BJ (cell line): ENCODE results near the gene TACO1. TPM values are rescaled to one million over a fixed set of nuclear protein-coding genes. Genes with fewer than 3 reads are reported as not detected.

Experiments
- CTCF ChIA-PET: fragments of 350-600 bp; formaldehyde crosslinking; extraction: SDS; loops from one replicate; lab custom pipeline; 2021; ENCODE audit warnings: antibody characterized with exemption, inconsistent platforms; lab: Yijun Ruan, JAX
- POLR2A ChIA-PET: fragments of 300-600 bp; sonication (Branson Sonifier 250); formaldehyde crosslinking; extraction: SDS; loops from one replicate; lab custom pipeline; 2021; ENCODE audit warnings: antibody characterized with exemption; lab: Charles Lee
- DNase-seq: peaks from one replicate; pipeline ENCODE4 v3.0.0-alpha.2; 2011; ENCODE audit warnings: low read depth
- H3K27me3 ChIP-seq: 2 replicates; pipeline ENCODE4 v1.6.0; 2011; ENCODE audit warnings: low read length; ENCODE audit not compliant: control insufficient read depth, insufficient read depth
- H3K36me3 ChIP-seq: 2 replicates; pipeline ENCODE4 v1.5.1; 2011; ENCODE audit warnings: low read length; ENCODE audit not compliant: control insufficient read depth, insufficient read depth
- H3K4me3 ChIP-seq: 2 replicates; pipeline ENCODE4 v1.5.1; 2011; ENCODE audit warnings: low read depth, mild to moderate bottlenecking, control low read depth, low read length
- CTCF ChIP-seq: IDR thresholded peaks from 2 replicates; pipeline ENCODE4 v1.5.1; 2011; ENCODE audit warnings: low read depth, mild to moderate bottlenecking, control low read depth, inconsistent platforms, low read length, moderate library complexity; ENCODE audit not compliant: insufficient read depth
- polyA plus RNA-seq: library from polyadenylated mRNA; depleted of rRNA; stranded (reverse); fragments of >200 nt; gene quantifications from 2 replicates; pipeline ENCODE4 v1.2.3, GENCODE V29; 2011

Gene TACO1
- polyA plus RNA-seq, 1 experiment = 23.5 TPM

- CTCF ChIA-PET = interaction anchor here (1.0 to 1.4 kb wide), 2 partner anchors 16 to 90 kb away, joined by 3 to 5 read pairs; no protein-coding TSS in a partner anchor
- Histone ChIP-seq H3K36me3 (no peaks in the 10 kb centered on the region; the same call in 1 of the 2 replicates), H3K4me3 (no peak overlapping the region), H3K27me3 (no peaks in the 10 kb centered on the region)
- POLR2A ChIA-PET = no interaction called here
- DNase-seq = no peak
- no peak for TF ChIP-seq CTCF
Measured at GRCh38 chr17:63568563-63568962, 32.1 kb upstream of the TACO1 start.

GRCh38 chr17:63571632-63572310 lies 28.9 kb upstream of the TACO1 start:
- Histone ChIP-seq H3K27me3 (no peaks in the 10 kb centered on the region), H3K4me3 (no peak overlapping the region), H3K36me3 (no peaks in the 10 kb centered on the region; the same call in 1 of the 2 replicates)
- ChIA-PET CTCF (interaction anchor here (1.0 to 1.7 kb wide), 4 partner anchors 11 to 146 kb away, joined by 3 to 5 read pairs (median 4); no protein-coding TSS in a partner anchor), POLR2A (interaction anchor here (0.5 kb wide), 1 partner anchor 12 kb away, joined by 3 read pairs; no protein-coding TSS in a partner anchor)
- peak; percentile 56 for DNase-seq
- TF ChIP-seq CTCF = no peak

GRCh38 chr17:63573634-63574033 lies 27.1 kb upstream of the TACO1 start:
- CTCF ChIA-PET = interaction anchor here (0.6 to 1.7 kb wide), 4 partner anchors 13 to 38 kb away, joined by 3 to 5 read pairs (median 4); no protein-coding TSS in a partner anchor

GRCh38 chr17:63578027-63578768 lies 22.5 kb upstream of the TACO1 start:
- CTCF ChIA-PET = interaction anchor here (2.7 kb wide), 1 partner anchor 152 kb away, joined by 9 read pairs; no protein-coding TSS in a partner anchor

More at GRCh38 chr17:63573634-63574033, 27.1 kb upstream of the TACO1 start:
- no peak for DNase-seq
- Histone ChIP-seq H3K4me3 (no peak overlapping the region), H3K27me3 (no peaks in the 10 kb centered on the region), H3K36me3 (peaks cover 1% of the 10 kb centered on the region; the same call in 1 of the 2 replicates)
- POLR2A ChIA-PET = no interaction called here
- TF ChIP-seq CTCF = peak; percentile 28

More at GRCh38 chr17:63578027-63578768, 22.5 kb upstream of the TACO1 start:
- H3K27me3 ChIP-seq = no peaks in the 10 kb centered on the region
- TF ChIP-seq CTCF = no peak
- peaks cover 19% of the 10 kb centered on the region for H3K36me3 ChIP-seq
- no peak for DNase-seq
- H3K4me3 ChIP-seq = no peak overlapping the region
- POLR2A ChIA-PET = no interaction called here
